NCI-H1048 (cell line): ENCODE measurements around the gene FXYD3.

Experiments used
- DNase-seq: peaks from one replicate; lab custom pipeline; 2025; lab: John Stamatoyannopoulos, UW

Gene FXYD3

DNA sequence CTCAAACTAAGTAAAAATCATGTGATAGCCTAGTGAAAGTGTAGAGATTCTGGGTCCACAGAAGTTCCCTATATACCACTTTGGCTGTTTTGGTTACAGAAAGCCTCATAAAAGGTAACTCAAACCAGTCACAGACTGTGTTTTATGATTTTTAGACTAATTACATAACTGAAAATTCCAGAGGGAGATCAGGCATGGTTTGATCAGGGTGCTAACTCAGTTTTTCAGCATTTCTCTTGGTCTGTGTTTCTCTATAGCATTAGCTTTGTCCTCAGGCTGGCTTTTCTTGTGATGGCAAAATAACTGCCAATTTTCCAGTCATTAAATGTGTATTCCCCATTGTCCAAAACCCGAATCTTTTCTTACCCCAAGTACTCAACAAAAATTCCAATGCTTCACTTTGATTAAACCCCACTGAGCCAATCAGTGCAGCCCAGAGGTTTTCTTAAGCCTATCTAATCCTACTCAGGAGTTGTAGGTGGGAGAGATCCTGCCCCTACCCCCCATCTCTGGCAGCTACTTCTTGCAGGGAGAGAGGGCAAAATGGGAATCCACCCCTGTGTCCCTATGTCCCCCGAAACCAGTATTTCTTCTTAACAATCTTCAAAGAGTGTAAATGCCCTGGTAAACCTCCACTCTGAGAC is 8.6 kb upstream of the FXYD3 start:
- no peak for DNase-seq

DNA sequence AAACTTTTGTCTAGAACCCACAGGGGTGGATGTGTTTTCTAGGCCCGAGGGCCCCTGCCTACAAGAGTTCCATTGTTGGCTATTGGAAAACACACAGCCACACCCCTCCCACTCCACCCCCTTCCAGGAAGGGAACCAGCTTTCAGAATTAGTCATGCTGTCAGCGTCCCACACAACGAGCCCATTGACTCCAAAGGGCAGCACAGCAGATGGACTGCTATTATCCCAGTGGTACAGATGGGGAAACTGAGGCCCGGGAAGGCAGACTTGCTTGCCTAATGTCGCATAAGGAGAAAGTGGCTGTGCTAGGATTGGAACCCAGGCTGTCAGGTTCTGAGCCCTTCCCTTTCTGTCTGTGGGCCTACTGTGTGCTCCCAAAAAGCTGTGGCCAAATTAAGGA is 8.1 kb upstream of the FXYD3 start:
- no peak for DNase-seq

GRCh38 chr19:35108730-35109129 is 6.9 kb upstream of the FXYD3 start:
- no peak for DNase-seq

GRCh38 chr19:35109395-35110112 is 6.1 kb upstream of the FXYD3 start:
- no peak for DNase-seq

DNA sequence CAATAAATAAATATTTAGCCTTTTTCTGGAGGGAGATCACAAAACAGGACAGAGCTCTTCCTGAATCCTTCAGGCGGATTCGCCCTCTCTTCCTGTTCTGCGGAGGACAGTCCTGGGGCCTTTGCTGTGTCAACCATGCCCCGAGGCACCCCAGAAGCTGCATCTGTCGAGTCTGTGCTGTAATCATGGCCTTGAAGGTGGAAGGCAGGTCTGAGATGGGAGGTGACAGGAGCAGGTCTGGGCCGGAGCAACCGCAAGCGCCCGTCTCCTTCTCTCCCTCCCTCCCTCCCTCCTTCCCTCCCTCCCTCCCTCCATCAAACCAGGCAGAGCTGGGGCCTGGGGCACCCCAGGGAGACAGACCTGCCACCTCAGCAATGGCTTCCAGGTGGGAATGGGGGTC is 4.6 kb upstream of the FXYD3 start:
- no peak for DNase-seq

GRCh38 chr19:35112995-35113688 is 2.5 kb upstream of the FXYD3 start:
- no peak for DNase-seq

DNA sequence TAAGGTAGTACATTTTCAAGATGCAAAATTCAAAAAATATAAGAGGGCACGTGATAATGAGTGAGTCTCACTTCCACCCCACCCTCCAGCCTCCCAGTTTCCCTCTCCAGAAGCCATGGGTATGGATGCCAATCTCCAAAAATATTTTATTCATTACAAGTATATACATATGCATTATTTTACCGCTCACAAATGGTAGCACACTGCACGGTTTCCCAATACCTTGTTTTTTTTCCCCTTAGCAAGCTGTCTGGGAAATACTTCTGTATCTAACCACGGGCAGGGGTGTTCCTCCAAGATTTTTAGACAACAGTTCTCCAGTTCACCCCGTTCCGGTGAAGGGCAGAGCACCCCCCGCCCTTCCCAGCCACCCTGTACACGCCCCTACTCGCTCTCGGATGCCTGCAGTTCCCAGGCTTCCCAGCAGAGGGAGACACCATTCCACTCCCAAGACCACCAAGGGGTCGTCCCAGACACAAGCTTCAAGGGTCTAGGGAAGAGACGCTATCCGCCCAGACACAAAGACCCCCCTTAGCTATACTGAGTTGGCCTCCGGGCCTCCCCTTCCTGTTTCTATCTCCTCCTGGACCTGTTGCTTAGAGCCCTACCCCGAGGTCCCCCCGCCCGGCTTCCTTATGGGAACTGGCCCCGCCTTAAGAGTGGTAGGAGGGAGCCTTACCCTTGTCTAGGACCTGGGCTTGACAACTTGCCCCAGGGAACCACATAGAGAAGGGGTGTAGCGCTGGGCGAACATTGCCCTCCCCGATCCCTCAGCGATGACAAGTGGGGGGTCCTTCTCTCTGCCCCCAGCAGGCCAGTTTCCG is 1.1 kb upstream of the FXYD3 start:
- peak; percentile 29 for DNase-seq

DNA sequence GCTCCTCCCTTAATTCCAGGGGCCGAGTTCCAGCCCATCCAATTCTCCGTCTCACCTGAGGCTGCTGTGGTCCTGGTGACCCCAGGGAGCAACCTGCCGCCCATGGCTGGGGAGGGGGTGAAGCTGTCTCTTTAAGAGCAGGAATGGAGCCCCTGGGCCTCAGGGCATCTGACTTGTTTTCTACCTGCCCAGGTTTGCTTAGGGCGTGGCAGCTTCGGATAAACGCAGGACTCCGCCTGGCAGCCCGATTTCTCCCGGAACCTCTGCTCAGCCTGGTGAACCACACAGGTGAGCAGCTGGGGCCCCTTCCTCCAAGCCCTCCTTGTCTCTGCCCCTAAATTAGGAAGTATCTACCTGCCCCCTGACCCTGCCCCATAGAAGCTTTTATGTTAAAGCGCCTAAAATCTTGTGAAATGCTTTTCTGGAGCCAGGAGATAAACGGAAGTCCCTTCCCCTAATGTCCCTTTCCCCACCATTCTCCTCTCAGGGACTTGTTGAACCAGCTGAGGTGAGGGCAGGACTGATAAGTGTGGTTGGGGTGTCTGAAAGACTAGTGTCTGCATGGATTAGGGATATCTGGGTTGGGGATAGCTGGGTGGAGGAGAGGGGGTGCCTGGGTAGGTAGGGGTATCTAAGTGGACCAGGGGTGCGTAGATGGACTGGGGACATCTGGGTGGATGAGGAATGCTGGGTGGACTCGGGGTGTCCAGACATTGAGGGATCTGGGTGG is 614 bp downstream of the FXYD3 start:
- no peak for DNase-seq

DNA sequence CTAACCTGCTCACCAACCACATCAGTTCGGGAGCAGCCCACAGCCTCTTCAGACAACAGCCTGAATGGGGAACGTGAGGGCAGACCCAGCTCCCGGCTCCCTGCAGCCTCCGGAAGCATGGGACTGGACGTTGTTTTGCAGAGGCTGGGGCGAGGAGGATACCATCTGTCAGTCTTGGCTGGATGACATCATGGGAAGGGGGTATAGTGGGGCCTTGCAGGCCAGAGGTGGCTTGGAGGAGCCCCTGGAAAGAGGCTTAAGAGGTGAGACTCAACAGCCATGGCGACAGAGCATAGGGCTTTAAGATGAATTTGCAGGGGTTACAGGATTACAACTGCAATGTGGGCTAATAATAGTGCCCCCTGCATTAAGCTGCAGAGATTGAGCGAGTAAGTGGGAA is 1.5 kb downstream of the FXYD3 start:
- no peak for DNase-seq

DNA sequence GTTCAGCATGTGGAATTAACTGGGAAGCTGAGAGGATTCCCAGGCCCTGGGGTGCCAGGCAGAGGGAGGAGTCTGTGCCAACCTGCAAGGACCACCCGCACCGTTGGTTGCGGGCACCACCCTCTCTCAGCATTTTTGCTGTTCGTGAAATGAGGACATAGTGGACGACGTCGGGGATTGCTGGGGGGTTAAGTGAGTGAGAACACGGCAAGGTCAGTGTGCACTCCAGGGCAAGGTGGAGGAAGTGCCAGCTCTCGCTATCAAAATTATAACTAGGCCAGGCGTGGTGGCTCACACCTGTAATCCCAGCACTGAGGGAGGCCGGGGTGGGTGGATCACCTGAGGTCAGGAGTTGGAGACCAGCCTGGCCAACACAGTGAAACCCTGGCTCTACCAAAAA is 2.2 kb downstream of the FXYD3 start:
- no peak for DNase-seq

- no peak for DNase-seq
Measured at GRCh38 chr19:35118268-35119020, 2.8 kb downstream of the FXYD3 start.

DNA sequence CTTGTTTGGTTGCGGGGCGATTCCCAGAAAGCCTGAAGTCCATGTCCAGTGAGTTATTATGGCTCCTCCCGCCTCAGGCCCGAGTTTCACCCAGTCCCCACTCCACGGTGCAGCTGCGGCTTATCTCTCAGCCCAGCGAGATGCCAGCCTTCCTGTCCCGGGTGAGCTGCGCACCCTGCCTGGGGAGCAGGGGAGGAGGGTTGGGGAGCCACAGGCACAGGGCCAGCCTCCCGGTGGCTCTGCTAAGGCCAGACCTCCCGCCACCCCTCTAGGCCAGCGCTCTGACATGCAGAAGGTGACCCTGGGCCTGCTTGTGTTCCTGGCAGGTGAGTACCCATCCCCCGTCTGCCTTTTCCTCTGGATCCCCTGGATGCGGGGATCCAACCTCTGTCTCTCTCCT is 3.5 kb downstream of the FXYD3 start:
- DNase-seq, result no peak

DNA sequence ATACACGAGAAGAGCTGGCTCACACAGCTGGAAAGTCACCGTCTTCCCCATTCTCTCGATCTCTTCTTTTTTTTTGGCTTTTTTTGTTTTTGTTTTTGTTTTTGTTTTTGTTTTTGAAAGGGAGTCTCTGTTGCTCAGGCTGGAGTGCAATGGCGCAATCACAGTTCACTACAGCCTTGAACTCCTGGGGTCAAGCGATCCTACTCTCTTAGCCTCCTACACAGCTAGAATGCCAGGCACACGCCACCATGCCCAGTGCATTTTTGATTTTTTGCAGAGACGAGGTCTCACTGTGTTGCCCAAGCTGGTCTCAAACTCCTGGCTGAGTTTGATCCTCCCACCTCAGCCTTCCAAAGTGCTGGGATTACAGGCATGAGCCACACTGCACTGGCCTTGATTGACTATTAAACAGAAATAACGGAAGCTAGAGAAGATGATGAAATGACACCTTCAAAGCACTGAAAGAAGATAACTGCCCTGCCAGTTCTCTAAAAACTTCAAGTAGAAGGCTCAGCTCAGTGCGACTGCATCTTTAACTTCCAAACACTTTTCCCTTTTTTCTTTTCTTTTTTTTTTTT is 4.0 kb downstream of the FXYD3 start:
- no peak for DNase-seq

- DNase-seq, result no peak
Measured at GRCh38 chr19:35120492-35120891, 4.9 kb downstream of the FXYD3 start.

- DNase-seq, result no peak
Measured at GRCh38 chr19:35120898-35121297, 5.3 kb downstream of the FXYD3 start.

GRCh38 chr19:35122687-35123551 is 7.3 kb downstream of the FXYD3 start:
- DNase-seq, result no peak

GRCh38 chr19:35123573-35123972 is 8.0 kb downstream of the FXYD3 start:
- no peak for DNase-seq

DNA sequence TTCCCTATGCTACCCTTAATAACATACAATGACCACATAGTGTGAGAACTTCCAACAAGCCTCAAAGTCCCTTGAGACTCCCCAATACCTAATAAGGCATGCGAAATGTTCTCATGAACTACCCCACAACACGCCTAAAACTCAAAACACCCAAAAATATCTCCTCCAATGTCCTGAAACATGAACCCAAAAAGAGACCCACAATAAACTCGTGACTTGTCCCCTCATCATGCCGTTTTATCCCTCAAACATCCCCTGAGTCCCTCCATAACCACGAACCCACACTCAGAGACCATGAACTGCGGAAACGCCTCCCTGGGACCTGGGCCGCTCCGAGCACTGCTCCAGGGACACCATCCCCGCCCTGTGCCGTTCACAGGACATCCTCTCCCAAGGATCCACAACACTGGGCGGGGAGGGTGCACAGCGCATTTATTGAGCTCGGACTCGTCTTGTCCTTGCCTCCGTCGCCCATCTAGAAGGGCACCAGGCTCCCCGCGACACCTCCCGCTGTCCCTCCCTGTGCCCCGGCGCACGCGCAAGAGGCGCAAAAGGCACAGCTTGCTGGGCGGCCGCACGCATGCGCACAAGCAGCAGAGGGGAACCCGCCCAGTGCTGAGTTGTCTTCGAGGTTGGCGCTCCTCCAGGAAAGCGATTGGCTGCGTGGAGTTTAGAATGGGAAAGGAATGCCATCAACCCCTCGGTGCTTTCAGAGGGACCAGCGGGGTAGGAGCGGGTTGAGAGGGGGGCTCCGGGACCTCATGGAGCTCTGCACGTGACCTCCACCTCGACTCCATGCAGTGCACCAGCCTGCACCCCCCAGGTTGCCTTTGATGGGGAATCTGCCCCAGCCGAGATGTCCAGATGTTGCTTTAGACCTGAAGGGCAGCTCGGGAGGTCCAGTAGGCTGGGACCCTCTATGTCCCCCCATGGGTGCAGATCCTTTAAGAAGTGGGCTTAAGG is 8.8 kb downstream of the FXYD3 start:
- peak; percentile 75 for DNase-seq
